Measurements from ENCODE around the gene C10orf67.
"Not testable (repeated sequence)": the region's sequence is repeated elsewhere in the genome, so short reads cannot be mapped to it uniquely, and the experiment has no call there.

C10orf67 gene

GRCh38 chr10:23293145-23293724 lies 51.4 kb downstream of the C10orf67 start:
- Mint-ChIP-seq H3K36me3 (no peaks in the 10 kb centered on the region), H3K27me3 (peaks cover 23% of the 10 kb centered on the region), H3K4me1 (no peaks in the 10 kb centered on the region), H3K27ac (no peak overlapping the region), H3K4me3 (no peak overlapping the region), H3K9me3 (no peaks in the 10 kb centered on the region)
- CTCF ChIA-PET, result interaction anchor here (0.6 to 4.6 kb wide), 17 partner anchors 11 to 1126 kb away, joined by 3 to 49 read pairs (median 4); no protein-coding TSS in a partner anchor
- peak; percentile 61 for DNase-seq

- no peak for DNase-seq
- CTCF ChIA-PET, result interaction anchor here (1.6 to 4.6 kb wide), 5 partner anchors 13 to 237 kb away, joined by 3 to 49 read pairs (median 6); no protein-coding TSS in a partner anchor
- no peaks in the 10 kb centered on the region for H3K36me3 Mint-ChIP-seq
- H3K9me3 Mint-ChIP-seq, result no peaks in the 10 kb centered on the region
- H3K4me1 Mint-ChIP-seq, result no peaks in the 10 kb centered on the region
- no peak overlapping the region for H3K4me3 Mint-ChIP-seq
- H3K27ac Mint-ChIP-seq, result no peak overlapping the region
- peaks cover 23% of the 10 kb centered on the region for H3K27me3 Mint-ChIP-seq
Measured at GRCh38 chr10:23291551-23292334, 52.9 kb downstream of the C10orf67 start.

GRCh38 chr10:23284674-23285335 lies 59.8 kb downstream of the C10orf67 start:
- H3K4me3 Mint-ChIP-seq, result no peak overlapping the region
- no peaks in the 10 kb centered on the region for H3K9me3 Mint-ChIP-seq
- no peaks in the 10 kb centered on the region for H3K4me1 Mint-ChIP-seq
- DNase-seq, result no peak
- no peaks in the 10 kb centered on the region for H3K36me3 Mint-ChIP-seq
- no peak overlapping the region for H3K27ac Mint-ChIP-seq
- CTCF ChIA-PET, result no interaction called here
- peaks cover 14% of the 10 kb centered on the region for H3K27me3 Mint-ChIP-seq

- Mint-ChIP-seq H3K4me3 (no peak overlapping the region), H3K9me3 (no peaks in the 10 kb centered on the region), H3K27me3 (peaks cover 14% of the 10 kb centered on the region), H3K4me1 (no peaks in the 10 kb centered on the region), H3K36me3 (no peaks in the 10 kb centered on the region), H3K27ac (no peak overlapping the region)
- CTCF ChIA-PET, result interaction anchor here (0.7 kb wide), 1 partner anchor 832 kb away, joined by 5 read pairs; no protein-coding TSS in a partner anchor
- no peak for DNase-seq
Measured at GRCh38 chr10:23284155-23284554, 60.4 kb downstream of the C10orf67 start.

- H3K36me3 Mint-ChIP-seq, result no peaks in the 10 kb centered on the region
- H3K27me3 Mint-ChIP-seq, result peaks cover 14% of the 10 kb centered on the region
- H3K9me3 Mint-ChIP-seq, result no peaks in the 10 kb centered on the region
- no peaks in the 10 kb centered on the region for H3K4me1 Mint-ChIP-seq
- H3K27ac Mint-ChIP-seq, result no peak overlapping the region
- CTCF ChIA-PET, result interaction anchor here (0.7 kb wide), 1 partner anchor 831 kb away, joined by 5 read pairs; no protein-coding TSS in a partner anchor
- no peak for DNase-seq
- no peak overlapping the region for H3K4me3 Mint-ChIP-seq
Measured at GRCh38 chr10:23283680-23284079, 60.9 kb downstream of the C10orf67 start.

GRCh38 chr10:23281044-23281433 lies 63.6 kb downstream of the C10orf67 start:
- Mint-ChIP-seq H3K4me3 (no peak overlapping the region), H3K27me3 (peaks cover 17% of the 10 kb centered on the region), H3K4me1 (no peaks in the 10 kb centered on the region), H3K36me3 (no peaks in the 10 kb centered on the region), H3K27ac (no peak overlapping the region), H3K9me3 (no peaks in the 10 kb centered on the region)
- DNase-seq, result no peak
- CTCF ChIA-PET, result no interaction called here

- DNase-seq, result no peak
- no peaks in the 10 kb centered on the region for H3K36me3 Mint-ChIP-seq
- H3K4me3 Mint-ChIP-seq, result no peak overlapping the region
- CTCF ChIA-PET, result interaction anchor here (0.6 kb wide), 2 partner anchors 12 to 443 kb away, joined by 3 to 4 read pairs; no protein-coding TSS in a partner anchor
- H3K27ac Mint-ChIP-seq, result no peak overlapping the region
- peaks cover 17% of the 10 kb centered on the region for H3K27me3 Mint-ChIP-seq
- H3K9me3 Mint-ChIP-seq, result no peaks in the 10 kb centered on the region
- no peaks in the 10 kb centered on the region for H3K4me1 Mint-ChIP-seq
Measured at GRCh38 chr10:23280419-23281043, 64.1 kb downstream of the C10orf67 start.

- no peak overlapping the region for H3K27ac Mint-ChIP-seq
- no peaks in the 10 kb centered on the region for H3K4me1 Mint-ChIP-seq
- peaks cover 5% of the 10 kb centered on the region for H3K9me3 Mint-ChIP-seq
- DNase-seq, result no peak
- no peaks in the 10 kb centered on the region for H3K36me3 Mint-ChIP-seq
- H3K27me3 Mint-ChIP-seq, result peaks cover 5% of the 10 kb centered on the region
- H3K4me3 Mint-ChIP-seq, result no peak overlapping the region
- CTCF ChIA-PET, result no interaction called here
Measured at GRCh38 chr10:23275355-23275754, 69.2 kb downstream of the C10orf67 start.

- H3K9me3 Mint-ChIP-seq, H3K4me3 Mint-ChIP-seq, H3K27ac Mint-ChIP-seq, DNase-seq, H3K4me1 Mint-ChIP-seq, CTCF ChIA-PET, H3K36me3 Mint-ChIP-seq, H3K27me3 Mint-ChIP-seq: not testable (repeated sequence)
Measured at GRCh38 chr10:23274179-23274578, 70.4 kb downstream of the C10orf67 start.

GRCh38 chr10:23270531-23270930 lies 74.1 kb downstream of the C10orf67 start:
- peaks cover 11% of the 10 kb centered on the region for H3K27me3 Mint-ChIP-seq
- peaks cover 5% of the 10 kb centered on the region for H3K9me3 Mint-ChIP-seq
- H3K27ac Mint-ChIP-seq, result no peak overlapping the region
- CTCF ChIA-PET, result no interaction called here
- no peak for DNase-seq
- no peaks in the 10 kb centered on the region for H3K4me1 Mint-ChIP-seq
- H3K36me3 Mint-ChIP-seq, result no peaks in the 10 kb centered on the region
- no peak overlapping the region for H3K4me3 Mint-ChIP-seq

- Mint-ChIP-seq H3K4me1 (no peaks in the 10 kb centered on the region), H3K9me3 (no peaks in the 10 kb centered on the region), H3K36me3 (no peaks in the 10 kb centered on the region), H3K4me3 (no peak overlapping the region), H3K27me3 (peaks cover 12% of the 10 kb centered on the region), H3K27ac (no peak overlapping the region)
- no peak for DNase-seq
- CTCF ChIA-PET, result no interaction called here
Measured at GRCh38 chr10:23263441-23264164, 81.0 kb downstream of the C10orf67 start.

- DNase-seq, result no peak
- Mint-ChIP-seq H3K27ac (no peak overlapping the region), H3K4me1 (no peaks in the 10 kb centered on the region), H3K36me3 (no peaks in the 10 kb centered on the region), H3K9me3 (no peaks in the 10 kb centered on the region), H3K4me3 (no peak overlapping the region), H3K27me3 (peaks cover 15% of the 10 kb centered on the region)
- CTCF ChIA-PET, result no interaction called here
Measured at GRCh38 chr10:23262928-23263327, 81.7 kb downstream of the C10orf67 start.

- H3K4me1 Mint-ChIP-seq, result no peaks in the 10 kb centered on the region
- no peak overlapping the region for H3K27ac Mint-ChIP-seq
- CTCF ChIA-PET, result no interaction called here
- no peaks in the 10 kb centered on the region for H3K9me3 Mint-ChIP-seq
- H3K4me3 Mint-ChIP-seq, result no peak overlapping the region
- no peaks in the 10 kb centered on the region for H3K36me3 Mint-ChIP-seq
- DNase-seq, result no peak
- peaks cover 15% of the 10 kb centered on the region for H3K27me3 Mint-ChIP-seq
Measured at GRCh38 chr10:23258516-23258915, 86.1 kb downstream of the C10orf67 start.

- no peaks in the 10 kb centered on the region for H3K9me3 Mint-ChIP-seq
- H3K27me3 Mint-ChIP-seq, result peaks cover 15% of the 10 kb centered on the region
- no peaks in the 10 kb centered on the region for H3K4me1 Mint-ChIP-seq
- no peak overlapping the region for H3K4me3 Mint-ChIP-seq
- no peak for DNase-seq
- no peaks in the 10 kb centered on the region for H3K36me3 Mint-ChIP-seq
- H3K27ac Mint-ChIP-seq, result no peak overlapping the region
- CTCF ChIA-PET, result no interaction called here
Measured at GRCh38 chr10:23253780-23254179, 90.8 kb downstream of the C10orf67 start.

Data from activated naive CD4-positive, alpha-beta T cell treated with anti-CD3 and anti-CD28 coated beads, Interleukin-2, amount 10 ng/mL, durations not matched to agents 7 days and 5 days (primary cell).